Measurements from ENCODE around the gene PARD3.

Gene PARD3

GRCh38 chr10:34134602-34135001, 680.5 kb downstream of the PARD3 start:
- DNase-seq, result no peak

GRCh38 chr10:34133406-34133805, 681.7 kb downstream of the PARD3 start:
- no peak for DNase-seq

- no peak for DNase-seq
These were observed 683.9 kb downstream of the PARD3 start for GRCh38 chr10:34131152-34131551.

- no peak for DNase-seq
These were observed 687.4 kb downstream of the PARD3 start for GRCh38 chr10:34127676-34128075.

- DNase-seq, result no peak
These were observed 688.5 kb downstream of the PARD3 start for GRCh38 chr10:34126371-34127151.

- no peak for DNase-seq
These were observed 689.4 kb downstream of the PARD3 start for GRCh38 chr10:34125702-34126101.

- peak; percentile 96 for DNase-seq
These were observed 690.5 kb downstream of the PARD3 start for GRCh38 chr10:34124522-34125035.

GRCh38 chr10:34121781-34122622, 693.1 kb downstream of the PARD3 start:
- DNase-seq, result no peak

- no peak for DNase-seq
These were observed 693.9 kb downstream of the PARD3 start for GRCh38 chr10:34121125-34121753.

- DNase-seq, result no peak
These were observed 695.6 kb downstream of the PARD3 start for GRCh38 chr10:34119456-34119855.

GRCh38 chr10:34116681-34117271, 698.3 kb downstream of the PARD3 start:
- DNase-seq, result no peak

- DNase-seq, result no peak
These were observed 698.9 kb downstream of the PARD3 start for GRCh38 chr10:34116220-34116641.

GRCh38 chr10:34114914-34115313, 700.2 kb downstream of the PARD3 start:
- DNase-seq, result no peak

GRCh38 chr10:34113504-34114225, 701.4 kb downstream of the PARD3 start:
- no peak for DNase-seq

- no peak for DNase-seq
These were observed 702.8 kb downstream of the PARD3 start for GRCh38 chr10:34112171-34112782.

- DNase-seq, result no peak
These were observed 703.9 kb downstream of the PARD3 start for GRCh38 chr10:34111179-34111578.

- DNase-seq, result peak; percentile 71
These were observed 705.0 kb downstream of the PARD3 start for GRCh38 chr10:34109952-34110702.

GRCh38 chr10:34109495-34109894, 705.6 kb downstream of the PARD3 start:
- no peak for DNase-seq

- no peak for DNase-seq
These were observed 707.2 kb downstream of the PARD3 start for GRCh38 chr10:34107626-34108516.

- DNase-seq, result no peak
These were observed 708.7 kb downstream of the PARD3 start for GRCh38 chr10:34106356-34106885.
